NCI-H446 treated with DMSO at 0.1 percent for 48 hours (cell line): Measurements from ENCODE around the gene RPS29.

Experiments
- DNase-seq: peaks from one replicate; lab custom pipeline; 2025; lab: John Stamatoyannopoulos, UW

The RPS29 gene

GRCh38 chr14:49550286-49551184 lies 35.6 kb downstream of the RPS29 start:
- DNase-seq: no peak

- DNase-seq: no peak
These were observed 36.3 kb downstream of the RPS29 start for GRCh38 chr14:49549881-49550280.

GRCh38 chr14:49549446-49549845 lies 36.7 kb downstream of the RPS29 start:
- no peak for DNase-seq

- DNase-seq: no peak
These were observed 39.4 kb downstream of the RPS29 start for GRCh38 chr14:49546766-49547165.

GRCh38 chr14:49545716-49546115 lies 40.5 kb downstream of the RPS29 start:
- no peak for DNase-seq

GRCh38 chr14:49545071-49545470 lies 41.1 kb downstream of the RPS29 start:
- no peak for DNase-seq

- DNase-seq: no peak
These were observed 45.1 kb downstream of the RPS29 start for GRCh38 chr14:49541049-49541448.

- DNase-seq: no peak
These were observed 47.3 kb downstream of the RPS29 start for GRCh38 chr14:49538852-49539251.
